Lower lobe of right lung (tissue), 2 donors: ENCODE results near the gene TECPR2. TPM values are rescaled to one million over a fixed set of nuclear protein-coding genes. Genes with fewer than 3 reads are reported as not detected.

Experiments
- ATAC-seq, 2 donors: fragments of 200-7000 bp; cut with Tn5 transposase; one replicate each; pipeline ENCODE4 v1.9.1; 2020 to 2022; ENCODE audit warnings: mild to moderate bottlenecking in 2 of 2, moderate library complexity in 2 of 2
- DNase-seq: peaks from one replicate; pipeline ENCODE4 v3.0.0-alpha.2; 2020
- H3K27ac ChIP-seq: fragments of 200-600 bp; one replicate; pipeline ENCODE4 v1.8.0; 2022
- H3K27me3 ChIP-seq: fragments of 200-600 bp; one replicate; pipeline ENCODE4 v1.8.0; 2022; ENCODE audit warnings: low read depth
- H3K36me3 ChIP-seq: fragments of 200-600 bp; one replicate; pipeline ENCODE4 v1.8.0; 2022; ENCODE audit warnings: mild to moderate bottlenecking
- H3K4me1 ChIP-seq: fragments of 200-600 bp; one replicate; pipeline ENCODE4 v1.8.0; 2022
- H3K4me3 ChIP-seq: fragments of 200-600 bp; one replicate; pipeline ENCODE4 v1.8.0; 2022; ENCODE audit warnings: mild to moderate bottlenecking
- H3K9me3 ChIP-seq: fragments of 200-600 bp; one replicate; pipeline ENCODE4 v1.8.0; 2022
- CTCF ChIP-seq: fragments of 200-600 bp; IDR thresholded peaks from one replicate; pipeline ENCODE4 v1.8.0; 2022; ENCODE audit warnings: antibody characterized with exemption, mild to moderate bottlenecking
- intact Hi-C: fragments of 100-400 bp; cut with DNase I; formaldehyde crosslinking; loops from one replicate; pipeline ENCODE4 v1.11.0; 2022
- total RNA-seq: library from RNA; stranded (reverse); fragmentation: NEBNext Ultra II Directional; extraction: Animal tissue kit (Norgen Biotek cat#: 25700); gene quantifications from one replicate; pipeline ENCODE4 v1.2.1, GENCODE V29; 2021
- donor health status: DM: no; HTN: yes; CAD: no; lungs with severe emphysema.

Gene TECPR2
- total RNA-seq, 1 donor from 2014 or later = 23.2 TPM

- H3K9me3 ChIP-seq = no peaks in the 10 kb centered on the region
- DNase-seq (no peak), ATAC-seq (no peak)
- H3K4me3 ChIP-seq = no peak overlapping the region
- intact Hi-C loops = no loop called here
- TF ChIP-seq CTCF = no peak
- H3K4me1 ChIP-seq = peaks cover 21% of the 10 kb centered on the region
- H3K36me3 ChIP-seq = peaks cover 27% of the 10 kb centered on the region
- H3K27ac ChIP-seq = no peak overlapping the region
- no peaks in the 10 kb centered on the region for H3K27me3 ChIP-seq
These were observed 133.6 kb downstream of the TECPR2 start for GRCh38 chr14:102496331-102496691.

GRCh38 chr14:102496958-102497744, 134.4 kb downstream of the TECPR2 start:
- Histone ChIP-seq H3K9me3 (no peaks in the 10 kb centered on the region), H3K36me3 (peaks cover 27% of the 10 kb centered on the region), H3K27ac (no peak overlapping the region), H3K4me3 (no peak overlapping the region), H3K4me1 (peaks cover 21% of the 10 kb centered on the region), H3K27me3 (no peaks in the 10 kb centered on the region)
- intact Hi-C loops = no loop called here
- DNase-seq = no peak
- TF ChIP-seq CTCF = no peak
- ATAC-seq = no peak

- H3K27ac ChIP-seq = no peak overlapping the region
- H3K9me3 ChIP-seq = no peaks in the 10 kb centered on the region
- no peak for TF ChIP-seq CTCF
- H3K27me3 ChIP-seq = no peaks in the 10 kb centered on the region
- H3K4me3 ChIP-seq = no peak overlapping the region
- DNase-seq = no peak
- ATAC-seq = no peak
- peaks cover 27% of the 10 kb centered on the region for H3K36me3 ChIP-seq
- H3K4me1 ChIP-seq = peaks cover 21% of the 10 kb centered on the region
- intact Hi-C loops = no loop called here
These were observed 135.4 kb downstream of the TECPR2 start for GRCh38 chr14:102497998-102498677.

- H3K4me3 ChIP-seq = no peak overlapping the region
- ATAC-seq = no peak
- H3K27me3 ChIP-seq = no peaks in the 10 kb centered on the region
- no peak overlapping the region for H3K27ac ChIP-seq
- no peak for TF ChIP-seq CTCF
- no peaks in the 10 kb centered on the region for H3K9me3 ChIP-seq
- no peak for DNase-seq
- H3K4me1 ChIP-seq = peaks cover 21% of the 10 kb centered on the region
- peaks cover 27% of the 10 kb centered on the region for H3K36me3 ChIP-seq
- intact Hi-C loops = no loop called here
These were observed 136.0 kb downstream of the TECPR2 start for GRCh38 chr14:102498678-102499265.

GRCh38 chr14:102499401-102500157, 136.8 kb downstream of the TECPR2 start:
- TF ChIP-seq CTCF = no peak
- intact Hi-C loops = no loop called here
- DNase-seq = no peak
- peaks cover 21% of the 10 kb centered on the region for H3K4me1 ChIP-seq
- no peaks in the 10 kb centered on the region for H3K27me3 ChIP-seq
- H3K27ac ChIP-seq = peak overlapping the region; percentile 83
- peaks cover 27% of the 10 kb centered on the region for H3K36me3 ChIP-seq
- H3K9me3 ChIP-seq = no peaks in the 10 kb centered on the region
- peak in 1 of 2 donors; percentile 4 for ATAC-seq
- H3K4me3 ChIP-seq = no peak overlapping the region
